GM13977 (cell line): ENCODE results near the gene ATXN7L1.
A peak's percentile ranks its signal among the peaks of the same experiment; 100 is the strongest.

ENCODE experiments used
- DNase-seq: peaks from one replicate; pipeline ENCODE4 v3.0.0; 2012; ENCODE audit warnings: low spot score
- in situ Hi-C: fragments of 300-500 bp; cut with MboI; formaldehyde crosslinking; loops from one replicate; pipeline ENCODE4 v1.12.0; 2022; ENCODE audit warnings: low sequenced_read_pairs, low pct_unique_long_range_greater_than_20kb, mixed read lengths, inconsistent platforms; ENCODE audit not compliant: unreplicated experiment
- TF ChIP-seq, protein P1 (sequence below): IDR thresholded peaks from 2 replicates; pipeline ENCODE4 v1.5.1; 2012; ENCODE audit warnings: mild to moderate bottlenecking, control low read depth; ENCODE audit not compliant: insufficient read depth; ENCODE audit errors: extremely low read depth, missing control alignments

ATXN7L1 gene

GRCh38 chr7:105811189-105811847 is 65.1 kb downstream of the ATXN7L1 start:
- DNase-seq: no peak
- in situ Hi-C loops: no loop called here
- TF ChIP-seq, protein P1, sequence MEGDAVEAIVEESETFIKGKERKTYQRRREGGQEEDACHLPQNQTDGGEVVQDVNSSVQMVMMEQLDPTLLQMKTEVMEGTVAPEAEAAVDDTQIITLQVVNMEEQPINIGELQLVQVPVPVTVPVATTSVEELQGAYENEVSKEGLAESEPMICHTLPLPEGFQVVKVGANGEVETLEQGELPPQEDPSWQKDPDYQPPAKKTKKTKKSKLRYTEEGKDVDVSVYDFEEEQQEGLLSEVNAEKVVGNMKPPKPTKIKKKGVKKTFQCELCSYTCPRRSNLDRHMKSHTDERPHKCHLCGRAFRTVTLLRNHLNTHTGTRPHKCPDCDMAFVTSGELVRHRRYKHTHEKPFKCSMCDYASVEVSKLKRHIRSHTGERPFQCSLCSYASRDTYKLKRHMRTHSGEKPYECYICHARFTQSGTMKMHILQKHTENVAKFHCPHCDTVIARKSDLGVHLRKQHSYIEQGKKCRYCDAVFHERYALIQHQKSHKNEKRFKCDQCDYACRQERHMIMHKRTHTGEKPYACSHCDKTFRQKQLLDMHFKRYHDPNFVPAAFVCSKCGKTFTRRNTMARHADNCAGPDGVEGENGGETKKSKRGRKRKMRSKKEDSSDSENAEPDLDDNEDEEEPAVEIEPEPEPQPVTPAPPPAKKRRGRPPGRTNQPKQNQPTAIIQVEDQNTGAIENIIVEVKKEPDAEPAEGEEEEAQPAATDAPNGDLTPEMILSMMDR: no peak

GRCh38 chr7:105810556-105810955 is 65.8 kb downstream of the ATXN7L1 start:
- in situ Hi-C loops: no loop called here
- no peak for DNase-seq
- TF ChIP-seq, protein P1: no peak

GRCh38 chr7:105808703-105809590 is 67.5 kb downstream of the ATXN7L1 start:
- in situ Hi-C loops: no loop called here
- peak; percentile 83 for DNase-seq
- TF ChIP-seq, protein P1: no peak

DNA sequence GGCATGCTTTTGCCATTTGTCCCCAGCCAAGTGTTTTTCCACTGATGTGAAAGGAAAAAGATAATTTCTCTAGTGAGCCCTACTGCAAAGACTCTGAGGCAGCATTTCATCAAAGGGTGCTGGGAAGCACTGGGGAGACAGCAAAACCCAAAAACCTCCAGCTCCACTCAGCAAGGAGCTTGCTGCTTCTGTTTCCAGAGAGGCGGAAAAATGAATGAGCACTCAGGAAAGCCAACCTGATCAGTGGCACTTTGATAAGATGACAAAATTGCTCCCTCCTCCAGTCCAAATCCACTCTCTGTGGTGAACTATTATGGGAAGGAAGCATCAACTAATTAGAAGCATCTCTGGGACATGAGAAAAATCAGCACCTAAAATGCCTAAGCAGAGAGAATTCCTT is 68.2 kb downstream of the ATXN7L1 start:
- no peak for DNase-seq
- TF ChIP-seq, protein P1: no peak
- in situ Hi-C loops: no loop called here

- TF ChIP-seq, protein P1: no peak
- in situ Hi-C loops: no loop called here
- no peak for DNase-seq
Measured at GRCh38 chr7:105807448-105807762, 69.0 kb downstream of the ATXN7L1 start.

DNA sequence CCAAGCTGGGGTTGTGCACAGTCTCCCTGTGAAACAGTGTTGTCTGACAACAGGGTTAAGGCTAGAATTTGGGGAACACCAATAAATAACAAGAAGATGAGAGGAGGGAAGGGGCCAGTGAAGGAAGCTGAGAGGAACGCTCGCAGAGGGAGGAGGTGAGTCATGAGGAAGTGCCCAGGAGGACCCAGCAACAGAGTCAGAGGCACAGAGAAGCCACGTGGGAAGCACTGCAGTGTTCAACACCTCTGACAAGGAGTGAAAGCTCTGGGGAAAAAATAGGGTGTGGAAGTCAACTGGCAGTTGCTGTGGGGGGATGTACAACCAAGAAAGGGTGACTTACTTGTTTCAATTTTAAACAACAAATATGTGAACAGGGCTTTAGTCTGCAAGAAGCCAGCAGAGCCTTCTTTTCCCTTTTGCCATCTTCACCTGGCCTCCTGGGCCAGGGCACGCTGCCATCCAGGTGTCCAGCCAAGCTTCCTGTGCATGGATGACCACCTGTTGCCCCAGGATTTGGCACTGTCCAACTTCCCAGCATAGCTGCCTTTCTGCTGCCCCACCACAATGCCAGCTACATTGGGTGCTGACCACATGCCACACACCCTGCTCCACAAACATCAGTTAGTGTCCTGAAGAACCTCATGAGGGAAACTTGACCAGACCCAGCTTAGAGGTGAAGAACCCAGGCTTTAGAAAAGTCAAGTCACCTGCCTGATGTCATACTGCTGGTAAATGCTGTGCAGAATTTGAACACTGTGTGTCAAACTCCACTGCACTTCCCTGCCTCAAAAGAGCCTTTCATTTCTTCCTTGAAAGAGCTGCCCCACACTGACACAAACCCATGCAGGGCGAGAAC is 69.6 kb downstream of the ATXN7L1 start:
- DNase-seq: peak; percentile 72
- TF ChIP-seq, protein P1: no peak
- in situ Hi-C loops: no loop called here
